ENCODE data around the gene ZNF384. TPM values are rescaled to one million over a fixed set of nuclear protein-coding genes. Genes with fewer than 3 reads are reported as not detected.

The ZNF384 gene
- total RNA-seq, 1 experiment from 2014 or later: 88.0 TPM

GRCh38 chr12:6632026-6632983, 56.9 kb downstream of the ZNF384 start:
- Histone ChIP-seq H3K27ac (ENCODE audit: insufficient read length, low read depth, low read length) (no peak overlapping the region), H3K23ac (ENCODE audit: insufficient read length, low read depth, low read length) (no peak overlapping the region), H3T11ph (ENCODE audit: low read length) (no peak overlapping the region), H4K8ac (replicated peaks; ENCODE audit: insufficient read length, low read depth, low read length) (no peak overlapping the region), H3K56ac (ENCODE audit: insufficient read length, low read depth, low read length) (no peak overlapping the region), H3K79me2 (ENCODE audit: insufficient read depth, low read length) (no peaks in the 10 kb centered on the region), H4K91ac (ENCODE audit: insufficient read length, low read depth, low read length) (no peak overlapping the region), H3K23me2 (ENCODE audit: insufficient read length, low read depth, low read length, poor library complexity, severe bottlenecking) (no peaks in the 10 kb centered on the region), H4K20me1 (ENCODE audit: control insufficient read depth, insufficient read depth, insufficient read length) (no peaks in the 10 kb centered on the region), H2BK15ac (ENCODE audit: low read depth, low read length) (no peak overlapping the region), H2BK12ac (ENCODE audit: insufficient read length, low read depth, low read length) (no peak overlapping the region), H3K18ac (ENCODE audit: insufficient read length, low read depth, low read length) (no peak overlapping the region), H2BK5ac (ENCODE audit: insufficient read length, low read length) (no peak overlapping the region), H4K5ac (ENCODE audit: insufficient read length, low read depth, low read length) (no peak overlapping the region), H3K9ac (ENCODE audit: extremely low read depth, insufficient read length, low read length) (no peak overlapping the region), H3K4me1 (ENCODE audit: insufficient read depth, low read length) (no peaks in the 10 kb centered on the region), H3K79me1 (ENCODE audit: insufficient read depth, low read depth, low read length, poor library complexity, severe bottlenecking) (no peaks in the 10 kb centered on the region), H2AK5ac (ENCODE audit: insufficient read length, low read length) (no peak overlapping the region), H3K4ac (ENCODE audit: low read depth, low read length) (no peak overlapping the region), H2BK120ac (ENCODE audit: low read depth, low read length, poor library complexity, severe bottlenecking) (no peak overlapping the region), H3K9me3 (ENCODE audit: control insufficient read depth, low read depth, low read length) (no peaks in the 10 kb centered on the region), H2AFZ (ENCODE audit: low read length) (no peak overlapping the region), H2BK20ac (ENCODE audit: low read depth, low read length, poor library complexity, severe bottlenecking) (no peak overlapping the region), H3K4me2 (ENCODE audit: insufficient read depth, insufficient read length, low read length) (no peak overlapping the region), H3K14ac (ENCODE audit: insufficient read depth, low read length) (no peak overlapping the region; the same call in 1 of the 2 replicates), H3K27me3 (ENCODE audit: insufficient read depth, low read length) (no peaks in the 10 kb centered on the region)
- Mint-ChIP-seq H3K27ac (peak overlapping the region in 2 of 3 experiments; percentile 14 to 53; a peak in 2 of 7 replicates), H3K4me1 (peaks cover 19 to 30% of the 10 kb centered on the region in 2 experiments), H3K36me3 (ENCODE audit: insufficient read depth in 1 of 3, low read depth in 3 of 3) (no peaks in the 10 kb centered on the region), H3K27me3 (ENCODE audit: low read depth) (peaks cover 13% of the 10 kb centered on the region), H3K9me3 (no peaks in the 10 kb centered on the region), H3K4me3 (no peak overlapping the region)
- no peak for TF ChIP-seq CTCF (conservative IDR thresholded peaks at IDR 0.05)
- DNase-seq: no peak
- no CpG with 5 or more reads among the region's 21 CpGs for WGBS (ENCODE audit: extremely low coverage, insufficient read length, low lambda C conversion rate)

All from H9 (cell line).